Neural cell (in vitro differentiated cells): ENCODE measurements around the gene VSIR.

Experiments
- EP300 ChIP-seq: fragments of 450-650 bp; conservative IDR thresholded peaks from 2 replicates; pipeline ENCODE4 v1.6.1; 2014; ENCODE audit warnings: antibody characterized with exemption, mild to moderate bottlenecking, moderate library complexity; ENCODE audit not compliant: poor library complexity, severe bottlenecking
- MXI1 ChIP-seq: fragments of 450-650 bp; conservative IDR thresholded peaks from 2 replicates; pipeline ENCODE4 v1.6.1; 2014; ENCODE audit warnings: antibody characterized with exemption, mild to moderate bottlenecking; ENCODE audit not compliant: poor library complexity, severe bottlenecking
- TF ChIP-seq, protein P1 (sequence below): fragments of 450-650 bp; IDR thresholded peaks from 2 replicates; pipeline ENCODE4 v1.5.1; 2014; ENCODE audit warnings: antibody characterized with exemption, mild to moderate bottlenecking, moderate library complexity; ENCODE audit not compliant: poor library complexity, severe bottlenecking

- TF ChIP-seq EP300 (no peak), MXI1 (no peak)
- TF ChIP-seq, protein P1, sequence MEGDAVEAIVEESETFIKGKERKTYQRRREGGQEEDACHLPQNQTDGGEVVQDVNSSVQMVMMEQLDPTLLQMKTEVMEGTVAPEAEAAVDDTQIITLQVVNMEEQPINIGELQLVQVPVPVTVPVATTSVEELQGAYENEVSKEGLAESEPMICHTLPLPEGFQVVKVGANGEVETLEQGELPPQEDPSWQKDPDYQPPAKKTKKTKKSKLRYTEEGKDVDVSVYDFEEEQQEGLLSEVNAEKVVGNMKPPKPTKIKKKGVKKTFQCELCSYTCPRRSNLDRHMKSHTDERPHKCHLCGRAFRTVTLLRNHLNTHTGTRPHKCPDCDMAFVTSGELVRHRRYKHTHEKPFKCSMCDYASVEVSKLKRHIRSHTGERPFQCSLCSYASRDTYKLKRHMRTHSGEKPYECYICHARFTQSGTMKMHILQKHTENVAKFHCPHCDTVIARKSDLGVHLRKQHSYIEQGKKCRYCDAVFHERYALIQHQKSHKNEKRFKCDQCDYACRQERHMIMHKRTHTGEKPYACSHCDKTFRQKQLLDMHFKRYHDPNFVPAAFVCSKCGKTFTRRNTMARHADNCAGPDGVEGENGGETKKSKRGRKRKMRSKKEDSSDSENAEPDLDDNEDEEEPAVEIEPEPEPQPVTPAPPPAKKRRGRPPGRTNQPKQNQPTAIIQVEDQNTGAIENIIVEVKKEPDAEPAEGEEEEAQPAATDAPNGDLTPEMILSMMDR: no peak
These were observed 27.6 kb downstream of the VSIR start for GRCh38 chr10:71745664-71746250.
